Myocyte (in vitro differentiated cells): ENCODE measurements around the gene PLA2G12A. TPM values are rescaled to one million over a fixed set of nuclear protein-coding genes. Genes with fewer than 3 reads are reported as not detected.

Source experiments
- DNase-seq: peaks from one replicate; pipeline ENCODE4 v3.0.0-alpha.2; 2012; ENCODE audit warnings: low read depth
- polyA plus RNA-seq: library from polyadenylated mRNA; unstranded; fragments of >200 nt; gene quantifications from one replicate; pipeline ENCODE4 v1.2.1, GENCODE V29; 2012; ENCODE audit warnings: missing spikeins
- total RNA-seq: library from RNA; depleted of rRNA; stranded (reverse); fragments of >200 nt; gene quantifications from 2 replicates; pipeline ENCODE4 v1.2.3, GENCODE V29; 2014

Gene PLA2G12A
- total RNA-seq: 22.2 and 22.4 TPM in 2 replicates
- 33.3 TPM for polyA plus RNA-seq

DNA sequence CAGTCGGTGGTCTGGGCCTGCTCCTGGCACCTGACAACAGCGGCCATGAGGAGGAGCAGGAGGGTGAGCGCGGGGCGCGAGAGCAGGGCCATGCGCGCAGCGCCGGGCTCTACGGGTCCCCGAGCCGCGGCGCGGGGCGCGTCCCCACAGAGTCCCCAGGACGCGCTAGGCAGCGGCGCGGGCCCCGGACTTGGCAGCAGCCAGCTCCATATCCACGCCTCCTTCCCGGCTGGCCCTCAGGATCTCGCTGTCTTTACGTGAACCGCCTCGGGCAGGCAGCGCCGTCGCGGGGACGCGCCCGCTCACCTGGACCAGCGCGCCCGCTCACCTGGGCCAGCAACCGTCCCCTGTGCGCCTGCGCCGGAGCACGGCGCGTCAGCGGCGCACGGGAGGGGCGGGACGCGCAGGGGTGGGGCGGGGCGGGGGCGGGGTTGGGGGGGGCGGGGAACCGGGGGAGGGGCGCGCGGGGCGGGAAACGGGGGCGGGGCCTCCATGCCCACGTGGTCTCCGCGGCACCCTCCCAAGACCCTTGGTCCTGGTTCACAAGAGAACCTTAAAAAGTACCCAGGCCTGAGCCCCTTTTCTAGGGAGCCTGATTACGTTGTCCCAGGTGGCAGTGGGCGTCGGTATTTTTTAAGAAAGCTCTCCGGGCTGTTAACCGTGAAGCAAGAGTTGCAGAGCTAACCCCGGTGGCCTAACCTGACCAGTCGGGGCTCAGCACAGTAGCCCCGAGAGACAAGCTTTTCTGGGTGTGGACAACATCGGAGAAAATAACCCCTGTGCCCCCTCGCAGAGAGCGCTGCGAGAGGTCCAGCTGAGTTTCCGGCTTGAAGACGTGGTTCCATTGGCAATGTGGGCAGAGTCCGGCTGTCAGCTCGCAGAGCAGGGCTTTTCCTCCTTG lies at the start of gene PLA2G12A:
Gene PLA2G12A, minus strand, starts transcription at position 353 of the 901 bp plus-strand sequence. Its CDS starts 261 bp downstream, at position 92.
- peak; percentile 75 for DNase-seq

DNA sequence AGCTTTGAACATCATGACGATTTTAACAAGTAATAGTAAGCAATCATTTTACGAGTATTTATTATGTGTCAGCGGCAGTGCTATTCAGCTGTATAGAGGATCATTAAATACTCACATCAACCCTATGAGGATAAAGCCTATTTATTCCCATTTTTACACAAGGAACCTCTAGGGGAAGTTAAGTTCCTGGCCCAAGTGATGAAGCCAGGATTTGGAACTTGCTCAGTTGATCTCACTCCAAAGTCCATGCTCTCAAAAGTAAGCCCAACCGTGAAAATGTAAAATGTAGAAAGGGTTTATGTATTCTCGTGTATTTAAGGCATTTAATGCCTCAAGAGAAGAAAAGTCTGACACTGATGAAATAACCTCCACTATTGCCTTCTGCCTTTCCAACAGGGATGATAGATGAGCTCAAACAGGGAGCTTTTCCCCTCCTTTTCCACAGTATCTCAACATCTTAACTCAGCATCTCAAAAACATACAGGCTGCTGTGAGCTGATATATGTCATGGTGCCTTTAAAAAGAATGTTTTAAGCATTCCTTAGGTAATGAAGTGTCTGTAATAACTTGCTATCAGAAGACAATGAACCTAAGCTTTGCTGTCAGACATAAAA lies 35.0 kb upstream of the PLA2G12A start:
- no peak for DNase-seq

GRCh38 chr4:109764376-109764775 lies 34.5 kb upstream of the PLA2G12A start:
- DNase-seq: no peak

GRCh38 chr4:109760682-109761081 lies 30.8 kb upstream of the PLA2G12A start:
- no peak for DNase-seq

- DNase-seq: no peak
Measured at GRCh38 chr4:109755656-109756055, 25.8 kb upstream of the PLA2G12A start.

DNA sequence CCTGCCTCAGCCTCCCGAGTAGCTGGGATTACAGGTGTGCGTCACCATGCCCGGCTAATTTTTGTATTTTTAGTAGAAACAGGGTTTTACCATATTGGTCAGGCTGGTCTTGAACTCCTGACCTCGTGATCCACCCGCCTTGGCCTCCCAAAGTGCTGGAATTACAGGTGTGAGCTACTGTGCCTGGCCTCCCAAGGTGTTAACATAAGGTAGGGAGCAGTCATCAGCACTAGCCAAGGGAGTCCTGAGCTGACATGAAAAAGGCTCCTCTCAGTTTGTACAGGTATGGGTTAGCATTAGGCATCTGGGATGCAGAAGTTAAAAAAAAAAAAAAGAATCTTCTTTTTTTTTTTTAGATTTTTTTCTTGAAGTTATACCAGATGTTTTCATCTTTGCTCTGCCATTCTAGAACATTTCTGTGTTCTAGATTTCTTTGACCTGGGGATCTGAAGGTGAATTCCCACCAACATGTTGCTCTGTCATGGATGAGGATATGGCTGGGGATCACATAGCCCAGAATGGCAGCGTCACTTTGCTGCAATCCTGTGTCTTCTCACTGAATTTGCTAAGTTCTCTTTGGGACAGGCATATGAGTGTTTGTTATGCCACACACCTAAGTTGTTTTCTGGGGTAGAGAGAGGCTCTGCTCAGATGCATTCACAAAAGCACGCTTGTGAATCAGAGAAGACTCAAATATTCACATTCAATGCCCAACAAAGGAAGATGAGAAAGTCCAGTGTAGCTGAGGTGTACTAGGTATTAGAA lies 24.4 kb upstream of the PLA2G12A start:
- no peak for DNase-seq

DNA sequence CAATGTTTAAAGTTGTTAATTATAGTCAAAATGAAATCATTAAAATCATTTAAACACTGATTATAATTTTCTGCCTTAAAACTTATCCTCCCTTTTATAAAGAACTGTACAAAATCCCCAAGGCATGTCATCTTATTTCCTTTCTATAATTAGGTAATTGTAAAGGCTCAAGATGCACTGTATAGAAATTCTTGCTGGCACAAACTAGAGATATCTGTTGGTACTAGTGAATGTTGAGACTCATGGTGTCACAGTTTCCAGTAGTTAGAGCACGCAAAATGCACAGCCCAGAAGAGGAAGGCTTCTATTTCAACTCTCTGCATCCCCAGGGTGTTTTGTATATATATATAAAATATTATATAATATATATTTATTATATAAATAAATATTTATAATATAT lies 22.7 kb upstream of the PLA2G12A start:
- no peak for DNase-seq

GRCh38 chr4:109751852-109752251 lies 22.0 kb upstream of the PLA2G12A start:
- DNase-seq: no peak

DNA sequence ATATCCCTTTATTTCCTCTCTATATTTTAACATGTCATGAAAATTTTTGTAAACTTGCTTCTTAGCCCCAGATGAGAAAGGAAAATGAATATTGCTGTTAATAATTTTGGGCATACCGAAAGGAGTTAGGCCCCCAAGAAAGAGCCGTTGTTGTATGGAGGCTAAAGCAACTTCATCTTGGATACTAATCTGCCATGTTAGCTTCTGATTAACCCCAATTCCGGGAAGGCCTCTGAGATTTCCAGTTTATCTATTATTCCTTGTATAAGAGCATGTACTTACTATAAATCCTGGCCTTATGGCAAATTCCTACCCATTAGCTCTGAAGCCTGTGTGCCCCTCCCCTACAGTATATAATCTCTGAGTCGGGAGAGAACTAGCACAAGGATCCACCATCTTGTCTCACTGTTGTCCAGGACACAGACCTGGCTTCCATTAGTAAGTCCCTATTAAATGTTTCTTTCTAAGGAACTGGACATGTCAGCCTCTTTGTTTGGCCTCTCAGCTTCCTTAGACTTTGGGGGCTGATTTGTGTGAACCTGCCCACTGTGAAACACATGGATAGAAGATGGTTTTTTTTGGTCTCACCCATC lies 20.9 kb upstream of the PLA2G12A start:
- DNase-seq: no peak

DNA sequence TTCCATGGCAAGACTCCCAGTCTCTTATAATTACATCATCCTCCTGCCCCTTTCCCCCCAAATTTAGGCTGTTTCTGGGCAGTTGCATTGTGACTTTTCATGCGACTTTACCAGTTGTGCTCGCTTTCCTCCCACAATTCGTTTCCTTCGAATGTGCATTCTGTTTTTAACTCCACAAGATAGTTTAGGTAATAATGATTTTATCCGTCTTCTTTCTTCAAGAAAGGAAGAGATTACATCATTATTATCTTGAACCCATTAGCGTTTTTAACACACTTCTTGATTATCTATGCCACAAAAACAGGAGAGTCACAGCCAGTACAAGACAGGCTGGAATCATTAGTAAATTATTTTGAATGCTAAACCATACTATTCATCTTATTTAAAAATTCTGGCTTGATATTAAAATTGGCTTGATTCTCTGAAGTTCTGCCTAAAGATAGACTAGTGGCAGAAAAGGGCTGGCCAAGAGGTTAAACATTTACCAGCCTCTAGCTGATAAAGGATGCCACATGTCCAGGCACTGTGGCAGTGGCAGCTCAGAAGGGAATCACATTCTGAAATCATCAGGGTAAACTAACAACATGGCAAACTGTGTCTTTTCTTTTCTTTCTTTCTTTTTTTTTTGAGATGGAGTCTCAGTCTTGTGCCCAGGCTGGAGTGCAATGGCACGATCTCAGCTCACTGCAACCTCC lies 19.7 kb upstream of the PLA2G12A start:
- DNase-seq: no peak

DNA sequence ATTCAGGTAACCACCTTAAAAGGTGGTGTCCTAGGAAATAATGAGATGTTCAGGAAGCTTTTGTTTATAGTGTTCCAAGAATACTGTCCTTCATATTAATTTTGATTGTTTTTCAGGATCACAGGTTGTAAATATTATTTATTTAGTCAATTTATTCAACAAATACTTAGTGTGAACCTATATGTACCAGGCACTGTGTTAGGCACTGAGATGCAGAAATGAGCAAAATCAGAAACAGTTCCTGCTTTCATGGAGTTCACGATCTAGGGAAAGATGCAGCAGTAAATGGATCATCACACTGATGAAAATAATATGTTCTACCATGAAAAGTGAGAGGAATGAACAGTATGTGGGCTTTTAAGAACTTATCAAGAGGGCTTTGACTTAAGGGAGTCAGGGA lies 18.2 kb upstream of the PLA2G12A start:
- DNase-seq: no peak

- DNase-seq: no peak
Measured at GRCh38 chr4:109746728-109747127, 16.9 kb upstream of the PLA2G12A start.

DNA sequence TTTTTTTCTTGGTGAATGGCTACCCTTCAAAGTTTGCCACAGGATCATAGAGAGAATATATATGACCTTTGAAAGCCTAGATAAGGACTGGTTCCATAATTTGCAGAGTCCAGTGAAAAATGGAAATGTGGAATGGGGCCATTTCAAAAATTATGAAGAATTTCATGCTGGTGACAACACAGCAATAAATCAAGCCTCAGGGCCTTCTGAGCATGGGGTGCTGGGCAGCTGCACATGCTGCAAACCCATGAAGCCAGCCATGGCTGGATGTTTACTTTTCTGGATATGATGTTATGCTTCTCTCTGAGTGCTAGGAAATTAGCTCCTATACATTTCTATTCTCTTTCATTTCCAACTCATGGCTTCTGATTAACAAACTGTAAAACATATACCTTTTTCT lies 16.0 kb upstream of the PLA2G12A start:
- DNase-seq: no peak

DNA sequence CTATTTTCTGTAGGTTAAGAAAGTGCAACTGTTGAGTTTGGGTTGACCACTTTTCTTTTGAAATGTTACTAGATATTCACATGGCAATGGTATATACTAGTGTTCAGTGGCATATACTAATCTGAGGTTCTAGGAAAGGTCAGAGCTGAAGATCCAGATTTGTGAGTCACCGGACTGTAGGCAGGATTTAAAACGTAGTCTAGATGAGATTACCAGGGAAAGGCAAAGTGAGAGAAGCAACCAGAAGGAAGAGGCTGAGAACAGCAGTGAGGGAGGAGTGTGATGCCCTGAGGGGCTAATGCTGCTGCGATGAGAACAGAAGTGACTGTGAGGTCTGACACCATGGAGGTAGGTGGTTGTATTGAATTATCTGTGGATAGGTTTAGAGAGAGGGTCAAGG lies 9.7 kb upstream of the PLA2G12A start:
- no peak for DNase-seq

DNA sequence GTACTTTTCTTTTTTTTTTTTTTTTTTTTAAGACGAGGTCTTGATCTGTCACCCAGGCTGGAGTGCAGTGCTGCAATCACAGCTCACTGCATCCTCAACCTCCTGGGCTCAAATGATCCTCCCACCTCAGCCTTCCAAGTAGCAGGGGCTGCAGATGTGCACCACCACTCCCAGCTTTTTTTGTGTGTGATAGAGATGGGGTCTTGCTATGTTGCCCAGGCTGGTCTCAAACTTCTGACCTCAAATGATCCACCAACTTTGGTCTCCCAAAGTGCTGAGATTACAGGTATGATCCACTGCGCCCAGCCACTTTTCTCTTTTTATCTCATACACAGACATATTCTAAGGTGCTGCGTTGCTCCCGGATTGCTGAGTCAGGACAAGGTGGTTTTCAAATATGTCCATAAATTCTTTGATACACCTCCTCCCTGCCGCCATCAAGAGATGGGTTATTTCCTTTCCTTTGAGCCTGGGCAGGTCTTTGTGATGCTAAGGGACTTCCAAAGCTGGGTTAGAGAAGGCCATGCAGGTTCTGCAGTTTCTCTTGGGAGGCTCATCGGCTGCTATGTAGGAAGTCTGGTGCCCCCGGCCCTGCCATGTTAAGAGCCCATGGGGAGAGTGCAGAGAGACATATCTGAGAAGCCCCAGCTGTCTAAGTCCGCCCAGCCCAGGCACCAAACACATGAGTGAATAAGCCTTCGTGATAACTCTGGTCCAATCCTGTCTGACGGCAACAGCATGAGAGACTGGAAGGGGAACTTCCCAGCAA lies 8.4 kb upstream of the PLA2G12A start:
- DNase-seq: no peak

GRCh38 chr4:109735566-109736365 lies 5.9 kb upstream of the PLA2G12A start:
- DNase-seq: no peak

DNA sequence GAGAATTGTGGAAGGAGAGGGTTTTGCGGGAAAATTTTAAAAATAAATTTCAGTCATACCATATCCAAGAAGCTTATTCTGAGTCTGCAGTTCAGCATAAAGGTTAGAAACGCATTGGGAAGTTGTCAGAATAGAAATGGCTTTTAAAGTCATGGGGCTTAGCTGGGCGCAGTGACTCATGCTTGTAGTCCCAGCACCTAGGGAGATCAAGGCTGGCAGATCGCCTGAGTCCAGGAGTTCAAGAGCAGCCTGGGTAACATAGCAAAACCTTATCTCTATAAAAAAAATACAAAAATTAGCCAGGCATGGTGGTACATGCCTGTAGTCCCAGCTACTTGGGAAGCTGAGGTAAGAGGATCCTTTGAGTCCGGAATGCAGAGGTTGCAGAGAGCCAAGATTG lies 3.9 kb upstream of the PLA2G12A start:
- no peak for DNase-seq

DNA sequence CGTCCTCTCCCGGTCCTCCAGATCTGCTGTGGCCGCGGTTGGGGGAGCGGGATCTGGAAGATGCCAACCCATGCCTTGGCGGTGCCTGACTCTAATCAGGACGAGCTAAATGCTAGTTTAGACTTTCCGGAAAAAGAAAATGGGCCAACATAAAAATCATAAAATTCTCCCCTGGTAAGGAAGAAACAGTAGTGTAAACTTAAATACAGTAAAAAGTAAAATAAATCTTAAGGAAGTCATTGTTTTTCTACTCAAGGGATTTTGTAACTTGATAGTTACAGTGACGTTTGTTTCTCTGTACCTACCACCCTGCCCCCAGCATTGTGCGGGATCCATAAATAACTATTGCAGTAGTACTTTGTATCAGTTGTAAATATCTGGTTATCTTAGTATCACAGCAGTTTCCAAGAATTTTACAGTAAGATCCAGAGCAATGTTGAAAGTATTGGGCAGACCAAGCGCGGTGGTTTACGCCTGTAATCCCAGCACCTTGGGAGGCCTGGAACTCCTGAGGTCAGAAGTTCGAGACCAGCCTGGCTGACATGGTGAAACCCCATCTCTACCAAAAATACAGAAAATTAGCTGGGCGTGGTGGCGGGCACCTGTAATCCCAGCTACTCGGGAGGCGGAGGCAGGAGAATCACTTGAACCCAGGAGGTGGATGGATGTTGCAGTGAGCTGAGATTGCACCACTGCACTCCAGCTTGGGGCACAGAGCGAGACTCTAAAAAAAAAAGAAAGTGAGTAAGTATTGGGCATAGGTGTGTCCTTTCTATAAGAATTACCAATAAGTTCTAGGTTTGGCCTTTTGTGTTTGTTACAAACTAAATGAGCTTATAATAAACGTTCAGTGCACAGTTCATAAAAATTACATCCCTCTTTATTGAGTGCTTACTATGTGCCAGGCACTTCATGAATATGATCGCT lies 1.0 kb upstream of the PLA2G12A start:
- no peak for DNase-seq
